Liver (tissue), 9 donors: ENCODE results near the gene ZNF436. TPM values are rescaled to one million over a fixed set of nuclear protein-coding genes. Genes with fewer than 3 reads are reported as not detected.

ENCODE experiments used
- DNase-seq: peaks from one replicate; pipeline ENCODE4 v3.0.0-alpha.2; 2017; ENCODE audit warnings: low spot score
- H3K27ac ChIP-seq, 2 donors: one replicate each; pipeline ENCODE4 v1.7.0; 2013; ENCODE audit warnings: inconsistent platforms in 2 of 2, low read length in 2 of 2, control low read depth in 1 of 2, low read depth in 1 of 2, mild to moderate bottlenecking in 1 of 2
- H3K27me3 ChIP-seq, 4 donors: one replicate each; pipeline versions ENCODE4 v1.6.1 to v1.7.0; 2013; ENCODE audit warnings: low read length in 3 of 4, inconsistent platforms in 1 of 4, mild to moderate bottlenecking in 1 of 4, moderate library complexity in 1 of 4; ENCODE audit not compliant: control insufficient read depth in 4 of 4, insufficient read depth in 4 of 4
- H3K36me3 ChIP-seq, 4 donors: one replicate each; pipeline versions ENCODE4 v1.6.1 to v1.7.0; 2013; ENCODE audit warnings: low read length in 3 of 4, mild to moderate bottlenecking in 3 of 4, low read depth in 1 of 4, moderate library complexity in 1 of 4; ENCODE audit not compliant: control insufficient read depth in 4 of 4, insufficient read depth in 3 of 4
- H3K4me1 ChIP-seq, 4 donors: one replicate each; pipeline versions ENCODE4 v1.6.1 to v1.7.0; 2013; ENCODE audit warnings: low read length in 3 of 4, mild to moderate bottlenecking in 3 of 4, moderate library complexity in 1 of 4; ENCODE audit not compliant: control insufficient read depth in 4 of 4, insufficient read depth in 4 of 4
- H3K4me3 ChIP-seq, 3 donors: one replicate each; pipeline versions ENCODE4 v1.6.1 to v1.7.0; 2013; ENCODE audit warnings: low read length in 3 of 3, control low read depth in 1 of 3, low read depth in 1 of 3, mild to moderate bottlenecking in 1 of 3
- H3K9ac ChIP-seq, 2 donors: one replicate each; pipeline ENCODE4 v1.7.0; 2013; ENCODE audit warnings: low read length in 2 of 2, mild to moderate bottlenecking in 2 of 2, moderate library complexity in 2 of 2, control low read depth in 1 of 2, low read depth in 1 of 2
- H3K9me3 ChIP-seq, 4 donors: one replicate each; pipeline versions ENCODE4 v1.6.1 to v1.7.0; 2013; ENCODE audit warnings: low read length in 3 of 4; ENCODE audit not compliant: control insufficient read depth in 4 of 4
- ATF3 ChIP-seq: IDR thresholded peaks from 2 replicates; pipeline ENCODE4 v1.6.1; 2016; ENCODE audit warnings: antibody characterized with exemption
- CTCF ChIP-seq: fragments of 150-350 bp; IDR thresholded peaks from 2 replicates; pipeline ENCODE4 v1.5.1; 2017; ENCODE audit warnings: improper control_type of control experiment, low read depth, low read length; ENCODE audit not compliant: missing input control
- EGR1 ChIP-seq, 2 donors: IDR thresholded peaks; 2 replicates each; pipeline ENCODE4 v1.6.1; 2016 to 2018; ENCODE audit warnings: antibody characterized with exemption in 2 of 2, low read depth in 2 of 2
- GABPA ChIP-seq, 2 donors: IDR thresholded peaks in 1 of 2; conservative IDR thresholded peaks in 1 of 2; 2 replicates each; pipeline ENCODE4 v1.6.1; 2016; ENCODE audit warnings: antibody characterized with exemption in 2 of 2, mild to moderate bottlenecking in 1 of 2, moderate library complexity in 1 of 2
- HNF4A ChIP-seq, 2 donors: conservative IDR thresholded peaks; 2 replicates each; pipeline ENCODE4 v1.6.1; 2016; ENCODE audit warnings: antibody characterized with exemption in 2 of 2, mild to moderate bottlenecking in 2 of 2
- MAX ChIP-seq: IDR thresholded peaks from 2 replicates; pipeline ENCODE4 v1.6.1; 2016; ENCODE audit warnings: antibody characterized with exemption
- NR2F2 ChIP-seq: IDR thresholded peaks from 2 replicates; pipeline ENCODE4 v1.6.1; 2016; ENCODE audit warnings: antibody characterized with exemption
- RAD21 ChIP-seq, 2 donors: IDR thresholded peaks; 2 replicates each; pipeline ENCODE4 v1.6.1; 2016; ENCODE audit warnings: antibody characterized with exemption in 2 of 2, mild to moderate bottlenecking in 2 of 2
- REST ChIP-seq: IDR thresholded peaks from 2 replicates; pipeline ENCODE4 v1.6.1; 2016; ENCODE audit warnings: antibody characterized with exemption, mild to moderate bottlenecking
- SP1 ChIP-seq: IDR thresholded peaks from 2 replicates; pipeline ENCODE4 v1.6.1; 2018; ENCODE audit warnings: antibody characterized with exemption, mild to moderate bottlenecking
- TAF1 ChIP-seq: conservative IDR thresholded peaks from 2 replicates; pipeline ENCODE4 v1.6.1; 2016; ENCODE audit warnings: antibody characterized with exemption, mild to moderate bottlenecking
- YY1 ChIP-seq: IDR thresholded peaks from 2 replicates; pipeline ENCODE4 v1.6.1; 2016; ENCODE audit warnings: antibody characterized with exemption, mild to moderate bottlenecking
- WGBS: extraction: QIAGEN DNeasy Blood & Tissue Kit; methylation state at CpG from one replicate; pipeline ENCODE4 v1.1.7; 2013; 5-methylcytosine and 5-hydroxymethylcytosine counted together
- polyA plus RNA-seq, 2 donors: library from polyadenylated mRNA; stranded (reverse) in 1 of 2; unstranded in 1 of 2; fragments of 200-250 nt in 1 of 2; fragments of >200 nt in 1 of 2; fragmentation: Nextera tagmentation in 1 of 2; extraction: Ambion mirVana in 1 of 2; gene quantifications; one replicate each; pipeline versions ENCODE4 v1.2.1 to v1.2.3, GENCODE V29; 2013 to 2015
- total RNA-seq, 2 donors: library from RNA; depleted of rRNA; stranded (reverse); fragments of >200 nt; gene quantifications; one replicate each; pipeline ENCODE4 v1.2.3, GENCODE V29; 2014
- donor health status: healthy.
- donor health status: healthy.
- donor health status: healthy.
- donor health status: healthy.
- donor health status: healthy.

Gene ZNF436
- total and polyA plus RNA-seq, 4 donors = 1.3 to 8.0 (median 3.7) TPM

GRCh38 chr1:23344111-23344986 lies 25.3 kb downstream of the ZNF436 start, which contains the start of gene HNRNPR:
Gene HNRNPR, minus strand, starts transcription at chr1:23344284. Its CDS starts 3,276 bp downstream, at chr1:23341008.
- no peaks in the 10 kb centered on the region for H3K27me3 ChIP-seq

More at GRCh38 chr1:23344111-23344986, 25.3 kb downstream of the ZNF436 start, which contains the start of gene HNRNPR:
- DNase-seq = peak; percentile 100
- Histone ChIP-seq H3K9me3 (no peaks in the 10 kb centered on the region), H3K4me3 (peak within 1 kb of the TSS; percentile 79 to 99 (median 86)), H3K36me3 (no peaks in the 10 kb centered on the region), H3K4me1 (peaks cover 0 to 40% (median 29%) of the 10 kb centered on the region in 4 donors), H3K27ac (peak within 1 kb of the TSS; percentile 66 to 87), H3K9ac (peak within 1 kb of the TSS; percentile 78 to 90)
- TF ChIP-seq ATF3 (peak; percentile 30), EGR1 (IDR thresholded peaks at IDR 0.05; ENCODE audit: low read depth in 2 of 2) (peak in 1 of 2 donors; percentile 11), CTCF (peak; percentile 2), MAX (peak; percentile 60), GABPA (IDR thresholded peaks at IDR 0.05 in 1 of 2, conservative IDR thresholded peaks at IDR 0.05 in 1 of 2) (peak; percentile 34 to 79), REST (no peak), YY1 (peak; percentile 95), RAD21 (IDR thresholded peaks at IDR 0.05) (peak in 1 of 2 donors; percentile 25), HNF4A (conservative IDR thresholded peaks at IDR 0.05) (peak; percentile 16 to 22), TAF1 (no peak), NR2F2 (no peak), SP1 (peak; percentile 98)
- under 1% methylated on average over 87 of the region's 87 CpGs for WGBS
